C4-2B (cell line): ENCODE results near the gene TGM2.

Source experiments
- CTCF ChIP-seq: fragments of 450-650 bp; conservative IDR thresholded peaks from 2 replicates; pipeline ENCODE4 v1.5.1; 2017; ENCODE audit warnings: mild to moderate bottlenecking
- ZFX ChIP-seq: fragments of 450-650 bp; IDR thresholded peaks from 2 replicates; pipeline ENCODE4 v1.6.1; 2017

- TF ChIP-seq ZFX = no peak
- TF ChIP-seq CTCF = no peak
These were observed 3.9 kb upstream of the TGM2 start for GRCh38 chr20:38168791-38169589.
